ENCODE measurements around the gene LRRK2. TPM values are rescaled to one million over a fixed set of nuclear protein-coding genes. Genes with fewer than 3 reads are reported as not detected.

The LRRK2 gene
- total RNA-seq, 4 donors from 2014 or later = 5.7 to 11.1 (median 9.5) TPM

GRCh38 chr12:40312982-40313576, 88.3 kb downstream of the LRRK2 start:
- TF ChIP-seq POLR2A (IDR thresholded peaks at IDR 0.05) (no peak), CTCF (IDR thresholded peaks at IDR 0.05) (no peak)
- intact Hi-C loops (cut with DNase I; ENCODE audit: low total_unique reads) = loop anchor here (10.0 kb wide), 1 partner anchor 158 kb away; no protein-coding TSS in a partner anchor
- no peak overlapping the region for H3K4me3 ChIP-seq (ENCODE audit: low read depth, poor library complexity, severe bottlenecking)
- 27 to 31% methylated on average over 4 of the region's 4 CpGs for WGBS, 2 donors
- no peak for DNase-seq (ENCODE audit: low spot score in 2 of 2)

GRCh38 chr12:40313928-40314327, 89.1 kb downstream of the LRRK2 start:
- no peak overlapping the region for H3K4me3 ChIP-seq (ENCODE audit: low read depth, poor library complexity, severe bottlenecking)
- intact Hi-C loops (cut with DNase I; ENCODE audit: low total_unique reads) = loop anchor here (10.0 kb wide), 1 partner anchor 159 kb away; no protein-coding TSS in a partner anchor
- TF ChIP-seq CTCF (IDR thresholded peaks at IDR 0.05) = no peak
- WGBS, 2 donors = 91% methylated on average over 10 of the region's 10 CpGs
- no peak for DNase-seq (ENCODE audit: low spot score in 2 of 2)

GRCh38 chr12:40314927-40315326, 90.1 kb downstream of the LRRK2 start:
- no peak for DNase-seq (ENCODE audit: low spot score in 2 of 2)
- no peak overlapping the region for H3K4me3 ChIP-seq (ENCODE audit: low read depth, poor library complexity, severe bottlenecking)
- TF ChIP-seq POLR2A (IDR thresholded peaks at IDR 0.05) (no peak), CTCF (IDR thresholded peaks at IDR 0.05) (no peak)
- intact Hi-C loops (cut with DNase I; ENCODE audit: low total_unique reads) = loop anchor here (10.0 kb wide), 1 partner anchor 160 kb away; no protein-coding TSS in a partner anchor

- H3K4me3 ChIP-seq (ENCODE audit: low read depth, poor library complexity, severe bottlenecking) = no peak overlapping the region
- intact Hi-C loops (cut with DNase I; ENCODE audit: low total_unique reads) = loop anchor here (10.0 kb wide), 1 partner anchor 161 kb away; no protein-coding TSS in a partner anchor
- TF ChIP-seq CTCF (IDR thresholded peaks at IDR 0.05) = no peak
- TF ChIP-seq POLR2A (IDR thresholded peaks at IDR 0.05) = no peak
- 94 to 98% methylated on average over 1 of the region's 1 CpG for WGBS, 2 donors
- DNase-seq (ENCODE audit: low spot score in 2 of 2) = no peak
These were observed 90.6 kb downstream of the LRRK2 start for GRCh38 chr12:40315375-40315774.

- no peak for DNase-seq (ENCODE audit: low spot score in 2 of 2)
- intact Hi-C loops (cut with DNase I; ENCODE audit: low total_unique reads) = no loop called here
- TF ChIP-seq POLR2A (IDR thresholded peaks at IDR 0.05) = no peak
- no peak for TF ChIP-seq CTCF (IDR thresholded peaks at IDR 0.05)
- H3K4me3 ChIP-seq (ENCODE audit: low read depth, poor library complexity, severe bottlenecking) = no peak overlapping the region
These were observed 99.5 kb downstream of the LRRK2 start for GRCh38 chr12:40324261-40324660.

Measured in lower leg skin (tissue), 4 donors.